ENCODE measurements around the gene ADAM22. TPM values are rescaled to one million over a fixed set of nuclear protein-coding genes. Genes with fewer than 3 reads are reported as not detected.

The ADAM22 gene, protein sequence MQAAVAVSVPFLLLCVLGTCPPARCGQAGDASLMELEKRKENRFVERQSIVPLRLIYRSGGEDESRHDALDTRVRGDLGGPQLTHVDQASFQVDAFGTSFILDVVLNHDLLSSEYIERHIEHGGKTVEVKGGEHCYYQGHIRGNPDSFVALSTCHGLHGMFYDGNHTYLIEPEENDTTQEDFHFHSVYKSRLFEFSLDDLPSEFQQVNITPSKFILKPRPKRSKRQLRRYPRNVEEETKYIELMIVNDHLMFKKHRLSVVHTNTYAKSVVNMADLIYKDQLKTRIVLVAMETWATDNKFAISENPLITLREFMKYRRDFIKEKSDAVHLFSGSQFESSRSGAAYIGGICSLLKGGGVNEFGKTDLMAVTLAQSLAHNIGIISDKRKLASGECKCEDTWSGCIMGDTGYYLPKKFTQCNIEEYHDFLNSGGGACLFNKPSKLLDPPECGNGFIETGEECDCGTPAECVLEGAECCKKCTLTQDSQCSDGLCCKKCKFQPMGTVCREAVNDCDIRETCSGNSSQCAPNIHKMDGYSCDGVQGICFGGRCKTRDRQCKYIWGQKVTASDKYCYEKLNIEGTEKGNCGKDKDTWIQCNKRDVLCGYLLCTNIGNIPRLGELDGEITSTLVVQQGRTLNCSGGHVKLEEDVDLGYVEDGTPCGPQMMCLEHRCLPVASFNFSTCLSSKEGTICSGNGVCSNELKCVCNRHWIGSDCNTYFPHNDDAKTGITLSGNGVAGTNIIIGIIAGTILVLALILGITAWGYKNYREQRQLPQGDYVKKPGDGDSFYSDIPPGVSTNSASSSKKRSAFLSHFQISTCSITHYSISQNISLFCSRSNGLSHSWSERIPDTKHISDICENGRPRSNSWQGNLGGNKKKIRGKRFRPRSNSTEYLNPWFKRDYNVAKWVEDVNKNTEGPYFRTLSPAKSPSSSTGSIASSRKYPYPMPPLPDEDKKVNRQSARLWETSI
- total RNA-seq (10 to 100 TPM in 1 of 7 donors, 1 to 10 TPM in 6; 3.4 to 18.0 (median 5.5) TPM), polyA plus RNA-seq (10 to 100 TPM in 1 of 2 donors, 1 to 10 TPM in 1; 1.0 to 10.0 TPM)
- long read RNA-seq, donor 1, result 0 reads
- long read RNA-seq, donor 2, full-length matches to known transcripts, result 1 of 1 reads
- long read RNA-seq, donor 2, partial matches to known transcripts, result 0 of 1 reads
- long read RNA-seq, donor 2, other reads (novel, unspliced or antisense), result 0 of 1 reads
- long read RNA-seq, donor 3, partial matches to known transcripts, result 0 of 2 reads
- long read RNA-seq, donor 3, other reads (novel, unspliced or antisense), result 2 of 2 reads

DNA sequence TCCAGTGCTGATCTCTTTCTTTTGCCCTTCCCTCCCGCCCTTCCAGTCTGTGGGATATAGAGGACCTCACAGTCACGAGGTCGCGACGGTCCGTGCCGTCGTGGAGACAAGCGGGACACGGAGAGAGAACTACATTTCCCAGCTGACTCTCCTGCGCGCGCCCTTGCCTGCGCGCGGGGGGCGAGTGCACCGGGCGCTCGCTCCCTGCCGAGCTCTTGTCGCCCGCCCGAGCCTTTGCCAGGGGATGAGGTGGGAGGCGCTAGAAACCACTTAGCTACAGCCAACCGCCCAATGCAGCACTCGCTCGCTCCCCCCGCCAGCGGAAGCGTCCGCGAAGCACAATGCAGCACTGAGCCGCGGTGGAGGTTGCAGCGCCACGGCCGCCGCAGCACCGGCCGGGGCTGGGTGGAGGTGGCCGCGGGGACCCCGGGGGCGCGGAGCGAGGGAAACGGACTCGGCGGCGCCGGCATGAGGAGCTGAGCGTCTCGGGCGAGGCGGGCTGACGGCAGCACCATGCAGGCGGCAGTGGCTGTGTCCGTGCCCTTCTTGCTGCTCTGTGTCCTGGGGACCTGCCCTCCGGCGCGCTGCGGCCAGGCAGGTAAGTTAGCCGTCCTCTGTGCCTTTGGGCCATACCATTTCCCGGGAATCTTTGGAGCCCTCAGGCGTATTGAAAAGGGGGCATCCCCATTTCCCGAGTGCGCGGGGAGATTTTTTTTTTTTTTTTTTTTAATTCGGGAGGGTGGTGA is at the start of gene ADAM22:
Gene ADAM22, plus strand, starts transcription at position 299 of the 746 bp plus-strand sequence. Its CDS starts 215 bp downstream, at position 514.
- no peaks in the 10 kb centered on the region for H3K9me3 ChIP-seq
- TF ChIP-seq EP300 (IDR thresholded peaks at IDR 0.05) (no peak), POLR2A (IDR thresholded peaks at IDR 0.05) (no peak), CTCF (IDR thresholded peaks at IDR 0.05) (no peak)
- 0 to 1% (median 0%) methylated on average over 34 to 70 of the region's 70 CpGs for WGBS, 3 donors
- H3K27me3 ChIP-seq, result no peaks in the 10 kb centered on the region
- H3K27ac ChIP-seq, result no peak within 1 kb of the TSS
- H3K36me3 ChIP-seq, result no peaks in the 10 kb centered on the region
- intact Hi-C loops (cut with DNase I), result no loop called here
- H3K4me3 ChIP-seq, result peak within 1 kb of the TSS; percentile 76
- peak; percentile 74 to 87 (median 85) for DNase-seq
- H3K4me1 ChIP-seq (ENCODE audit: insufficient read depth), result peaks cover 4% of the 10 kb centered on the region

- Histone ChIP-seq H3K27ac (no peak overlapping the region), H3K27me3 (no peaks in the 10 kb centered on the region), H3K4me3 (no peak overlapping the region), H3K9me3 (no peaks in the 10 kb centered on the region), H3K4me1 (ENCODE audit: insufficient read depth) (no peaks in the 10 kb centered on the region), H3K36me3 (no peaks in the 10 kb centered on the region)
- WGBS, 3 donors, result 61 to 79% (median 70%) methylated on average over 2 of the region's 2 CpGs
- intact Hi-C loops (cut with DNase I), result no loop called here
- DNase-seq, result no peak
- no peak for TF ChIP-seq POLR2A (IDR thresholded peaks at IDR 0.05)
- no peak for TF ChIP-seq CTCF (IDR thresholded peaks at IDR 0.05)
- TF ChIP-seq EP300 (IDR thresholded peaks at IDR 0.05), result no peak
Observed at GRCh38 chr7:87885018-87885417, 49.0 kb upstream of the ADAM22 start.

GRCh38 chr7:87886875-87887274 is 47.2 kb upstream of the ADAM22 start:
- Histone ChIP-seq H3K27me3 (no peaks in the 10 kb centered on the region), H3K27ac (no peak overlapping the region), H3K36me3 (no peaks in the 10 kb centered on the region), H3K4me3 (no peak overlapping the region), H3K9me3 (no peaks in the 10 kb centered on the region), H3K4me1 (ENCODE audit: insufficient read depth) (no peaks in the 10 kb centered on the region)
- TF ChIP-seq POLR2A (IDR thresholded peaks at IDR 0.05) (no peak), CTCF (IDR thresholded peaks at IDR 0.05) (no peak), EP300 (IDR thresholded peaks at IDR 0.05) (no peak)
- no peak for DNase-seq
- intact Hi-C loops (cut with DNase I), result no loop called here

All from ovary (tissue), 10 donors.